Prostate gland (tissue), 2 donors: ENCODE data around the gene UCN2.

Experiments
- CTCF ChIP-seq, 4 experiments: fragments of 200-600 bp in 2 of 4; fragments of 450-650 bp in 2 of 4; sonication (generic) in 2 of 4; IDR thresholded peaks; 1 replicate in 3 of 4; 2 replicates in 1 of 4; pipeline ENCODE4 v1.5.1; 2016 to 2019; ENCODE audit warnings: antibody characterized with exemption in 4 of 4, mild to moderate bottlenecking in 2 of 4, moderate library complexity in 2 of 4
- POLR2A ChIP-seq: fragments of 450-650 bp; IDR thresholded peaks from one replicate; pipeline ENCODE4 v1.6.1; 2016; ENCODE audit warnings: antibody characterized with exemption, mild to moderate bottlenecking

GRCh38 chr3:48543271-48543866 is 20.2 kb downstream of the UCN2 start:
- TF ChIP-seq CTCF (IDR thresholded peaks at IDR 0.05) (no peak), POLR2A (no peak)
